Hematopoietic multipotent progenitor cell treated with erythropoietin and hydrocortisone succinate and interleukin-3 and kit ligand, for 4 days (in vitro differentiated cells): ENCODE measurements around the gene GRM3.

Source experiments
- DNase-seq: peaks from one replicate; pipeline ENCODE4 v3.0.0-alpha.2; 2015

The GRM3 gene

GRCh38 chr7:86790383-86790782, 146.7 kb downstream of the GRM3 start:
- DNase-seq, result no peak

- DNase-seq, result no peak
These were observed 148.6 kb downstream of the GRM3 start for GRCh38 chr7:86792260-86792659.

GRCh38 chr7:86793136-86793535, 149.4 kb downstream of the GRM3 start:
- DNase-seq, result no peak

GRCh38 chr7:86814661-86815379, 171.1 kb downstream of the GRM3 start:
- DNase-seq, result peak; percentile 38

GRCh38 chr7:86815556-86815955, 171.8 kb downstream of the GRM3 start:
- DNase-seq, result no peak

GRCh38 chr7:86818903-86819302, 175.2 kb downstream of the GRM3 start:
- DNase-seq, result no peak

GRCh38 chr7:86823769-86824168, 180.1 kb downstream of the GRM3 start:
- no peak for DNase-seq

- DNase-seq, result no peak
These were observed 181.6 kb downstream of the GRM3 start for GRCh38 chr7:86825264-86825663.

GRCh38 chr7:86826948-86827347, 183.2 kb downstream of the GRM3 start:
- no peak for DNase-seq

- DNase-seq, result no peak
These were observed 189.7 kb downstream of the GRM3 start for GRCh38 chr7:86833360-86833759.

GRCh38 chr7:86837235-86837634, 193.5 kb downstream of the GRM3 start:
- no peak for DNase-seq

GRCh38 chr7:86844608-86845007, 200.9 kb downstream of the GRM3 start:
- DNase-seq, result no peak

GRCh38 chr7:86846494-86847190, 202.9 kb downstream of the GRM3 start:
- no peak for DNase-seq

- DNase-seq, result no peak
These were observed 204.5 kb downstream of the GRM3 start for GRCh38 chr7:86848226-86848625.

GRCh38 chr7:86851566-86851965, 207.9 kb downstream of the GRM3 start:
- DNase-seq, result no peak

GRCh38 chr7:86863452-86863851, 219.7 kb downstream of the GRM3 start:
- no peak for DNase-seq

- DNase-seq, result no peak
These were observed 223.6 kb downstream of the GRM3 start for GRCh38 chr7:86867163-86867762.

GRCh38 chr7:86876146-86876545, 232.4 kb downstream of the GRM3 start:
- DNase-seq, result no peak

- DNase-seq, result no peak
These were observed 240.4 kb downstream of the GRM3 start for GRCh38 chr7:86884152-86884551.

GRCh38 chr7:86889501-86889900, 245.8 kb downstream of the GRM3 start:
- no peak for DNase-seq

- no peak for DNase-seq
These were observed 254.5 kb downstream of the GRM3 start for GRCh38 chr7:86898171-86898570.

- no peak for DNase-seq
These were observed 257.2 kb downstream of the GRM3 start for GRCh38 chr7:86900886-86901285.

GRCh38 chr7:86904949-86905834, 261.5 kb downstream of the GRM3 start:
- peak; percentile 58 for DNase-seq
